ENCODE measurements around the gene PPP1R27. TPM values are rescaled to one million over a fixed set of nuclear protein-coding genes. Genes with fewer than 3 reads are reported as not detected.
"Not testable (repeated sequence)": the region's sequence is repeated elsewhere in the genome, so short reads cannot be mapped to it uniquely, and the experiment has no call there.

Gene PPP1R27
- total and polyA plus RNA-seq, 9 of the 15 experiments (the other 6 are each of a cell fraction or from before 2014, with no cell fraction given): 0.29 to 6.9 (median 1.5) TPM; not detected in 2

DNA sequence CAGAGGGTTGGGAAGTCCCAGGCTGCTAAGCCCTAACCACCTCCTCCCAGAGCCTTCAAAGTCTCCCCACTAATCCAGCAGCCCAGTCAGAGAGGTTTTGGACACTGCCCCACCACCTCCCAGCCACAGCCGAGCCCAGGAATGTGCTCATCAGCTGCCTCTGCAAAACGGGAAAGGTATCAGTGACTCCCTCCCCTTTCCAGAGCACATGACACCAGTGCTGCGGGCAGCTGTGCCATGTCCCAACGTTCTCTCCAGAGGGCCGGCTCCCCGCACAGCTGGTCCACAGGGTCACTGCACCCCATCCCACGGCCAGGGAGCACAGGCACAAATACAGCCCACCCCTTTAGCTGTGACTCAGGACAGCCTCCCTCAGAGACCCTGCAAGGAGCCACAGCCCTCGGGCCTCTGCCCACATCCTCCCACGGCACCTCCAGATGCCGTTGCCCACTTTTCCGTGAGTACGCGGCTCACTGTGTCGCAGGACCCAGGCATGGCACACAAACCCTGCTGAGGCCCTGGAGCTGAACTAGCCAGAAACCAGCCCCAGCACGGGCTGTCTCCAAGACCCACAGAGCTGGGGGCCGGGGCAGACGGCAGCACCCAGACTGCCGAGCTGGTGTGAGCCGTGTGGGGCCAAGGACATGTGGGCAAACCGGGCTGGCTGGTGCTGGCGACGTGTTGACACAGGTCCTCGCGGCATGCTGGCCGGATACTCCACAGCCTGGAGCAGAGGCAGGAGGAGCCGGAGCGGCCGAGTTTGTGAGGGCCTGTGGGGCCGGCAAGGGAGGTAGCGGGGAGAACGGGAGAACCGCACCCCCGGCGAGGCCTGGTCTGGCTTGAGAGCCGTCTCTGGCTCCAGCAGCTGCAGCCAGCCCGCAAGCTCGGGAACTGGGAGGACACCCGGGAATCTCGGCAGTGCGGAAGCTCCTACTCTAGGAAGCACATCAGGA, 6.3 kb upstream of the PPP1R27 start (continued):
- no peak for TF ChIP-seq PCBP1 (IDR thresholded peaks at IDR 0.05; ENCODE audit: low read depth, low read length, poor library complexity, severe bottlenecking)
- no peak for TF ChIP-seq XRCC5 (IDR thresholded peaks at IDR 0.05; ENCODE audit: low read depth, low read length)

- H3K27me3 ChIP-seq (ENCODE audit: control insufficient read depth in 2 of 2, insufficient read depth in 2 of 2, low read length in 2 of 2); H3K9me1 ChIP-seq (ENCODE audit: control insufficient read depth, insufficient read depth, low read length); FAIRE-seq; BruUV-seq (replicated peaks); H3K27ac ChIP-seq (ENCODE audit: extremely low read depth, low read depth, low read length); intact Hi-C loops (cut with micrococcal nuclease); H2AFZ ChIP-seq (ENCODE audit: low read depth, low read length); H3K4me3 ChIP-seq; H3K9me3 ChIP-seq (replicated peaks; ENCODE audit: control insufficient read depth, insufficient read depth, low read depth, low read length); H3K9ac ChIP-seq (ENCODE audit: insufficient read depth in 1 of 2, low read depth in 2 of 2, low read length in 2 of 2); in situ Hi-C loops (cut with MboI); ATAC-seq; H3K4me2 ChIP-seq (ENCODE audit: insufficient read depth, low read length); H3K79me2 ChIP-seq (ENCODE audit: control insufficient read depth, insufficient read depth, low read length); DNase-seq (ENCODE audit: extremely low read depth in 1 of 4, low spot score in 3 of 4); CTCF ChIA-PET (ENCODE audit: low intra/inter-chr PET ratio): not testable (repeated sequence)
- Histone ChIP-seq H3K36me3 (ENCODE audit: control insufficient read depth, insufficient read depth, low read length) (peaks cover 25% of the 10 kb centered on the region; the same call in 2 of the 3 replicates), H3K4me1 (replicated peaks in 1 of 2; ENCODE audit: control insufficient read depth in 2 of 2, insufficient read depth in 2 of 2, low read length in 2 of 2) (peaks cover 4 to 57% of the 10 kb centered on the region in 2 experiments; a peak in 4 of 5 replicates), H4K20me1 (replicated peaks; ENCODE audit: control insufficient read depth, insufficient read depth, low read length) (peaks cover 13% of the 10 kb centered on the region)
- POLR2A ChIA-PET: interaction anchor here (0.9 to 8.0 kb wide), 4 partner anchors 13 to 35 kb away, joined by 3 to 85 read pairs (median 13); partner anchors contain the start of gene P4HB
- 89% methylated on average over 5 of the region's 5 CpGs for WGBS (ENCODE audit: insufficient coverage, low coverage, missing lambda C conversion rate)
- TF ChIP-seq ZNF121 (CRISPR knock-in tag; conservative IDR thresholded peaks at IDR 0.05): peak; percentile 73
Observed at GRCh38 chr17:81840059-81840458, 5.2 kb upstream of the PPP1R27 start.
